GM19438 (cell line): Measurements from ENCODE around the gene PDE6C.

Experiments
- ATAC-seq: cut with Tn5 transposase; IDR thresholded peaks from one replicate; pipeline ENCODE4 v1.9.1; 2021; ENCODE audit warnings: low read depth; ENCODE audit not compliant: unreplicated experiment

PDE6C gene

GRCh38 chr10:93612311-93612710, at the start of gene PDE6C:
TSS of gene PDE6C (plus strand) at chr10:93612537. CDS start at chr10:93612726, 189 bp downstream.
- no peak for ATAC-seq

GRCh38 chr10:93565446-93565845, 46.9 kb upstream of the PDE6C start:
- no peak for ATAC-seq

- no peak for ATAC-seq
These were observed 45.7 kb upstream of the PDE6C start, which contains the start of gene FFAR4 for GRCh38 chr10:93566435-93567276. TSS of gene FFAR4 (plus strand) at chr10:93566665. CDS start at chr10:93566721, 56 bp downstream.

GRCh38 chr10:93567277-93568104, 44.8 kb upstream of the PDE6C start:
- ATAC-seq: no peak

DNA sequence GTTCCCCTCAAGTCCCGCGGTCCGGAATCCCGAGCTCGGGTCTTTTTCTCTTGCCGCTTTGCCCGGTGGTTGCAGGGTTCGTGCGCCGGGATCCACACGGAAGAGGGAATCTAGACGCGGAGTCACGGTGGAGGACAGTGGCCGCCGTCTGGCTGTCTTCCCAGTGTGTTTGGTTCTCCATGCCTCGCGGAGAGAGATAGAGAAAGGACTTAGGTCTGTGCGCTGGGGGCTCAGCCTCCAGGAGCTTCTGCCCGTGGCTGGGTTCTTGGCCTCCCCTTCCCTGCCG, 44.3 kb upstream of the PDE6C start:
- no peak for ATAC-seq

DNA sequence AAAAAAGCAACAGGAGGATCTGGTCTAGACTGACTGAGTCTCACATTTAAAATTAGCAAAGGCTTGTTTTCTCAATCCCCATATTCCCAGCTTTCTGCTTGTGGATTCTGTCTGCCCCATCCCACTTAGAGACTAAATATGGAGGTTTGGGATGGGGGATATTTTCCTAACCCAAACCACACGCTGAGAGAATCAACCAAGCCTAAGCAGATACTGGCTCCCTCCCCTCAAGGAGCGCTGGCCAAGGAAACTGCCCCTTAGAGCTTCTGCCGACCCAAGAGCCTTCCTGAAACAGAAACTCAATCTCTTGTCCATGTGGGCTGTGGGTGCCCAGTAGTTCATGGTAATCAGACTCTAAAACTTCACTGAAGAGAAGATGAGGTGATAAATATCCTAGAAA, 42.0 kb upstream of the PDE6C start:
- no peak for ATAC-seq

DNA sequence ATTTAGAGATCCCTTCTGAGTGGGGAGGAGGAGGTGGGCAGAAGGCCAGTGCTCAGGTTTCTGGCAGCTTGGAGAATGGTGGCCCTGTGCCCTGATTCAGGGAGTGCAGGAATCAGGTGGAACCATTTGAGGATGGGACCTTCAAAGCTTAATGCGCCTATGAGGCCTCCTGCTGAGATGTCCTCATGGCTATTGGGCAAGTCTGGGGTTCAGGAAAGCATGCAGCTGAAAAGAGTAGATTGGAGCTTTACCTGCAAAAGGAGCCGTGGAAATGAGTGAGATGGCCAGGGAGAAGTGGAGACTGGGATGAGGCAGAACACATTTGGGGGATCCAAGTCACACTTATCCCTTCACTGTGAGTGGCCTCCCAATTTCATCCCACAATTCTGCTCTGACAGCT, 39.7 kb upstream of the PDE6C start:
- ATAC-seq: no peak

- ATAC-seq: no peak
These were observed 39.1 kb upstream of the PDE6C start for GRCh38 chr10:93573051-93573909.

DNA sequence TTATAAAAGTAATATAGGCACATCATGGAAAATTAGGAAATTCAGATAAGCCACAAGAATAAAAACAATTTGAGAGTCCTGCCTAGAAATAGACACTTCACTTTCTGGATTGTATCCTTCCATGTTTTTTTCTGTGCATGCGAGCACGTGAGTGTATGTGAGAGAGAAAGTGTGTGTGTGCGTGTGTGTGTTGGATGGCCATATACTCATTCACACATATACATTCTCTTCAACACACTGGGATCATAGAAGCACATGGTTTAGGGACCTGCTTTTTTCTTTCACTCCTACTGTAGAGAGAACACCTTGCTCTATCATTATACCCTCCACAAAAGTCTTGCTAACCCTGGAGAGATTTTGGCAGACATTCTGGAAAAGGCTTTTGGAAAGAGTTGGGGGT, 38.4 kb upstream of the PDE6C start:
- no peak for ATAC-seq

DNA sequence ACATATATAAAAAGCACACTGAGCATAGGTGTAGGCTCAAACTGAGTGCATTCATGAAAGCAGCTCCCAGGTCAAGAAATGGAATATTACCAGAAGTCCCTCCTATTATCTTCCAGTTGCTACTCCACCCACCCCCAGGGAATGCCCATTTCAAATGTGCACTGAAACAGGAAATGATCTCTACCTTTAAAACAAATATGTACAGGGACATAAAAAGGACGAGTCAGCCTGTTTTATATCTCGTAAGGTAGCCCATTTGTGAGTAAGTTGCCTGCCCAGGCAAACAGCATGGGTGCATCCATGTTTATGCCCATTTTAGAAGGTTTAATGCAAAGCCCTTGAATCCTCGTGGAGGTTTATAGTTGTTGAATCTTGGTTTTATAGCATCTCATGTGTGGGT, 35.4 kb upstream of the PDE6C start:
- ATAC-seq: no peak

DNA sequence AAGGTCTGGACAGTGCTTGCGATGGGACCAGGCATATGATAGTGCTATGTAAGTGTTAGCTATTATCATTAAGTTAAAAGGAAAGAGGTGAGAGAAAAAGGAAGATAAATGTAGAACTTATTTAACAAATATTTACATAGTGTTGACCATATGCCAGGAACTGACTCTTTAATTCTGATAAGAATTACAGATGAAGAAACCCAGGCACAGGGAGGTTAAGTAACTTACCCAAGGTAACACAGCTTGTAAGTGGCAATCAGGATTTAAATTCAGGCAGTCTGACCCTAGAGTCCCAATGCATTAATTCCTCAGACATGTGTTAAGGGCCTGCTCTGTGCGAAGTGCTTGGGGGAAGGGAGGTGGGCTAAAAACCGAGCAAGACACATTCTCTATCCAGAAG, 34.8 kb upstream of the PDE6C start:
- no peak for ATAC-seq

DNA sequence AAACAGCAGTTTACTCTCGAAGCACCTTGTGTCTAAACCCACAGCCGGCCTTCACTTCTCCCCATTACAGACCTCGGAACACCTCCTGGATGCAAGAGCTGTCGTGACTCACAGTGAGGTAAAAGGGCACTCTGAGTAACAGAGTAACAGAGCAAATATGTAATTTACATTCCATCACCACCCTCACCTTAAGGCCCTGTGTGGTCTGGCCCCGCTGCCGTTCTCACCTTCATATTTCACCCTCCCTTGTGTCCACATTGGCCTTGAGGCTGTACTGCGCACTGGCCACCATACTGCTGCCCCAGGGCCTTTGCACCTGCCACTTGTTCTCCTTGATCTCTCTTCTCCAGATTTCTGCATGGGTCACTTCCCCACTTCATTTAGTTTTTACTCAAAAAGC, 33.2 kb upstream of the PDE6C start:
- ATAC-seq: no peak

DNA sequence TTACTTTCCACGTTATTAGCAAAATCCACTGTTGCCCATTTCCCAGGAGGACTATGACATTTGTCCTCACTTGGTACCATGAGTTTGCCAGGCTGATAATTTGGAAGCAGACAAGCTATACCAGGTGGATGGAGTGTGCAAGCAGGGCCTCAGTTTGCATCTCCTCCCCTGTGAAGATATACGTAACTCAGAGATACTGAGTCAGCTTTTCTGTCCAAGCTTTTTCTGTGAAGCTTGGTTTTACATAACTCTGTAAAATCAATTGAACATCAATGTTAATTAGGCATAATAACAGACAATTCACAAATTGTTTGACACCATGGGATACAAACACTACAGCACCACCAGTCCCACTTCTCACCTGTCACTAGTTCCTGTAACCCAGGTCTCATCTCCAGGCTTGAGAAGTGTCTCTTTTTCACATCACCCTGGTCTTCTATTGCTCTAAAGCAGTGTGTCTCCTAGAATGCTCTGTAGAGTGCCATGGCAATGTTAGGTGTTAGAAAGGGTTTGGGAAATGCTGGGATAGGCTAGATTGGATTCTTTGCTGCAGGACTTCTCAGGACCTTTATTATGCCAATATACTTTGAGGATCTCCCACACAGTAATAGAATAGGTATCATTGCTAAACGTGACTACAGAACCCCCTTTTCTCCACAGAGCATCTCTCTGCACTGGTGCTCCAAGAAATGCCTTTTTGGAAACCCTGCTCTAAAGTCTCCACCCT, 32.2 kb upstream of the PDE6C start:
- no peak for ATAC-seq

DNA sequence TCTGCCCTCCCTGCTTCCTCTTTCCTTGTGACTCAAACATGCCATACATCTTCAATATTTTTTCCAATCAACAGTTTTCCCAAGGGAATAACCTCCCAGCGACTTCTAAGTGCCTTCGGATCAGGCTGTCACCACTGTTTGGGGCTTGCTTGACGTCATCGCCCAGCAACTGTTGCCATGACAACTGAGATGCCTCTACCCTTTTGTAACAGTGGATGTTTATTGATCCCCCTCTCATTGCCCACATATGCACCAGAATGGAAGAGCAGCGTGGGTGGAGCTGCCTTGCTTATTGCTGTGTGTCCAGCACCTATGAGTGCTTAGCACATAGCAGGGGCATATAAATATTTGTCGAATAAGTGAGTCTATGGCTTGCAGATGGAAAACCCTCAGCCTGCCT, 31.5 kb upstream of the PDE6C start:
- no peak for ATAC-seq

GRCh38 chr10:93584445-93584844, 27.9 kb upstream of the PDE6C start:
- ATAC-seq: no peak

GRCh38 chr10:93589648-93590562, 22.4 kb upstream of the PDE6C start:
- no peak for ATAC-seq

DNA sequence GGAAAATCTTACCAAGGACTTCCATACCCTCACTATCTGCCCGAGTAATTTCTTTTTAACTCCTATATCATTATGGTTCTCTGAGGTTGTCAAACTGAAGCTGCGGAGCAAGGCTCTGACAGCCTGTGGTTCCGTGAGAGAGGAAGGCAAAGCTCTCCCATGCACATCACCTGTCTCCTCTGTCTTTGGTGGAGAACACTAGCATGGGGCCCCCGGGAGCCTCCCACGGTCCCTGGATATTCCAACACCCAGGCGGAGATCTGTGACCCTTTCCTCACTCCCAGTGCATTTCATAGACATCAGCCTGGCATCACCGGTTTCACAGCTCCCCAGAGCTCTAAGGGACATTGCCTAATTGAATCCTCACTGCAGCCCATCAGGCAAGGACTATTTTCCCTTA, 21.7 kb upstream of the PDE6C start:
- no peak for ATAC-seq

DNA sequence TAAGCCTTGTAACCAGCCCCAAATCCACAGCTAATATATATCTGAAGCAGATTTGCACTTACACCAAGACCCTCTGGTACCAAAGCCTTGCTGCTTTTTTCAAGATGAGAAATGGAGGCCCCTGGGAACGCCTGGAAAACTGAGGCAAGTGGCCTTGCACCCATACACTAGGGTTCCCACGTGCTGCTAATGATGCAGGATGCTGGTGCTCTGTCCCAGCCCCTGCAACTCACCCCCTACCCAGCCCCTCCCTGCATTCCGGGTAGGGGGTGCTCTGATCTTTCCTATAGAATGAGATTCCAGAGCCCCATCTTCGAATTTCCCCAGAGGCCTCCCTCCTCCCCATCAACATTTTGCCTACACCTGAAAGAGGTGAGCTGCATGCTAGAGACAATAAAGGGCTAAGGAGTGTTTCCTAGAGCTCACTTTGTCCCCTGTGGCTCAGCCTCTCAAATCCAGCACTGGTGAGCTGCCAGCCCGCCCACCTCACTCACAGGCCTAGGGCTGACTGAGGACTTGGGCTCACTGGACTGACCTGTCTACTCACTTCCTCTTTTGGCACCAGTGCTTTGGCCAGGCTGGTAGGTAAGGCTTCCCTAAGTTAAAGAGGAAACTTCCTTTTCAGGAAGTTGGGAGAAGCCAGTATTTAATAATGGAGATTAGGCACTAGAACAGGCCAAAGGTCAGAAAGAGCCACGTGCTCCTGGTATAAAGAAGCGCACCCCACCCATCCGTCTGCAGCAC, 21.1 kb upstream of the PDE6C start:
- no peak for ATAC-seq

DNA sequence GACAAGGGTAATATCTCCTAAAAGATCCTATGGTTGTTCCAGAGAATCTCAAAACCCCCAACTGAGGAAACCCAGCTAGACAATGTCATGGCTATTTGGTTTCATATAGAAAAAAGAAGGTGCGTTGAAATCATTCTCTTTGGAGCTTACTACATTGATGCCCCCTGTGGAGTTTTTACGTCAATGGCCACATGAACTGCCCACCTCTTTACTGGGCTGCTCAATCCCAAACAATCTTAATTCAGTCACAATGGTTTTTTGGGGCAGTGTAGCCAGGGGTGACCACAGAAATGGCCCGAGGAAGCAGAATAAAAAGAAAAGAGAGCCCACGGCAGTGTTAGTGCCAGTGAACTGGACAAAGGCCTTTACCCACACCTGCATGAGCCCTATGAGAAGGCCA, 19.1 kb upstream of the PDE6C start:
- ATAC-seq: no peak
